ENCODE results near the gene TMIGD1. TPM values are rescaled to one million over a fixed set of nuclear protein-coding genes. Genes with fewer than 3 reads are reported as not detected.
A peak's percentile ranks its signal among the peaks of the same experiment; 100 is the strongest.

Gene TMIGD1, protein sequence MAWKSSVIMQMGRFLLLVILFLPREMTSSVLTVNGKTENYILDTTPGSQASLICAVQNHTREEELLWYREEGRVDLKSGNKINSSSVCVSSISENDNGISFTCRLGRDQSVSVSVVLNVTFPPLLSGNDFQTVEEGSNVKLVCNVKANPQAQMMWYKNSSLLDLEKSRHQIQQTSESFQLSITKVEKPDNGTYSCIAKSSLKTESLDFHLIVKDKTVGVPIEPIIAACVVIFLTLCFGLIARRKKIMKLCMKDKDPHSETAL
- polyA plus RNA-seq (ENCODE audit: insufficient read length), result 0.78 TPM
- long read RNA-seq, donor 1, result 0 reads
- long read RNA-seq, donor 2, result 0 reads
- long read RNA-seq, donor 3, result 0 reads
- long read RNA-seq, donor 4, result 0 reads
- long read RNA-seq, donor 5, result 0 reads
- long read RNA-seq, donor 6, result 0 reads
- long read RNA-seq, donor 7, partial matches to known transcripts, result 0 of 8 reads
- long read RNA-seq, donor 7, other reads (novel, unspliced or antisense), result 8 of 8 reads
- long read RNA-seq, donor 8, result 0 reads

- no peak for DNase-seq
Observed at GRCh38 chr17:30333503-30334360, at the start of gene TMIGD1. TSS of gene TMIGD1 (minus strand) at chr17:30334057. CDS start at chr17:30332133, 1,924 bp downstream.

DNA sequence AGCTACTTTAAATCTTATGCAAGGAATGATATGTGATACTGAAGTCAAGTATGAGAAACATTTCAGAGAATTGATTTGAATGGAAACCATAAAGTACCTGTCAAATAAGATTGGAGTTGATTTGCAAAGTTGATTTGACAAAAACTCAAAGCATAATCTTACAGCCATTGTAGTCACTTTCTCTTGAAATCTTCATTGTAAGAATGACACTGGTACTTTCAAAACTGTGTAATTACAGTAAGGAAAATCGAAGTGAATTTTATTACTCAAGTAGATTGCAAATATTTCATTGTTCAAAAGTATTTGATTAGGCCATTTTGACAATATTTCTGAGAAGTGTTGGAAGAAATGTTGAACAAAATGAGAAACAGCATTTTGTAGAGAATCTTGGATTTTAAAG is 48.5 kb upstream of the TMIGD1 start:
- DNase-seq, result no peak

DNA sequence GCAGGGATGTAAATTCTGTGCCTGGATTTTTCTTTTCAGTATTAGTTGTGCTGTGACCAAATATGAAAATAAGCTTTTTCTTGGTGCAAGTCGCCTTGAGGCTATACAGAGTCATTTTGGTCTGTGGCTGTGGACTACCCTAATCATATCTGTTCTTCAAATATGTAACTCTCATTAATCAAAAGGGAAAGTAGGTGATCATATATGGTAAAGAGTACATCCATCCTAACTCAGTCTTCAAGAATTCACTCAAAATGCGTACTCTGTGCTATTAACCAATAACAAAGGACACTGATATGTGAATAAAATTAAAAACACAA is 47.4 kb upstream of the TMIGD1 start:
- DNase-seq, result no peak

GRCh38 chr17:30380643-30381339 is 46.9 kb upstream of the TMIGD1 start:
- DNase-seq, result no peak

DNA sequence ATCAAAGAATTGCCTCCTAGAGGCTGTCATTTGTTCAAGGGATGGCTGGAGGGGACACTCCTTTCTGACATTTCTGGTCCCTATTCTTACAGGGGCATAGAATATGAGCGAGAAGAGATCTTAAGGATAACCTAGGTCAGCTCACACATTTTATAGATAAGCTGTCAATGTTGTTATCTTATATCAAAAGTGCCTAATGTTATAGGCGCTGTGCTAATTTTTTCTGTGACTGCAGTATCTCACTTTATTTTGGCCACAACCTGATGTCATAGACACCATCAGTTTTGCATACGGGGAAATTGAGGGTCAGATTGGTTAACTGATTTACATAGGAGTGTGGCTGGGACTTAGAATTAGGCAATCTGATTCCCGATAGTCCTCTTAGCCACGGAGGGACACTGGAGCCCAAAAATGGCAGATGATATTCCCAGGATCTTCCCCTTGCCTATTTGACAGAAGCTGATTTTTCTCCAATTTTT is 46.1 kb upstream of the TMIGD1 start:
- DNase-seq, result no peak

DNA sequence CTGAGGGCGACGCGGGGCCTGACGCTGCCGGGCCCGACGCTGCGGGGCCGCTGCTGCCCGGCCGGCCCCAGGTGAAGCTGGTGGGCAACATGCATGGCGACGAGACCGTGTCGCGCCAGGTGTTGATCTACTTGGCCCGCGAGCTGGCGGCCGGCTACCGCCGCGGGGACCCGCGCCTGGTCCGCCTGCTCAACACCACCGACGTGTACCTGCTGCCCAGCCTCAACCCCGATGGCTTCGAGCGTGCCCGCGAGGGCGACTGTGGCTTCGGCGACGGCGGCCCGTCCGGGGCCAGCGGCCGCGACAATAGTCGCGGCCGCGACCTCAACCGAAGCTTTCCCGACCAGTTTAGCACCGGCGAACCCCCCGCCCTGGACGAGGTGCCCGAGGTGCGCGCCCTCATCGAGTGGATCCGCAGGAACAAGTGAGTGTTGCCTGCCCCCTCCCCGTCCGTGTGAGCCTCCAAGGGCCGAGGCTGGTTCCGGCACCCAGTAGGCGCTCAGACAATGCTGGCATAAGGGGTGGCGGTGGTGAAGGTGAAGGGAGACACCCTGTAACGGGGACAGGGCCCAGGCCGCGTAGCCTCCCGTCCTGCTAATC is 45.5 kb upstream of the TMIGD1 start:
- DNase-seq, result no peak

DNA sequence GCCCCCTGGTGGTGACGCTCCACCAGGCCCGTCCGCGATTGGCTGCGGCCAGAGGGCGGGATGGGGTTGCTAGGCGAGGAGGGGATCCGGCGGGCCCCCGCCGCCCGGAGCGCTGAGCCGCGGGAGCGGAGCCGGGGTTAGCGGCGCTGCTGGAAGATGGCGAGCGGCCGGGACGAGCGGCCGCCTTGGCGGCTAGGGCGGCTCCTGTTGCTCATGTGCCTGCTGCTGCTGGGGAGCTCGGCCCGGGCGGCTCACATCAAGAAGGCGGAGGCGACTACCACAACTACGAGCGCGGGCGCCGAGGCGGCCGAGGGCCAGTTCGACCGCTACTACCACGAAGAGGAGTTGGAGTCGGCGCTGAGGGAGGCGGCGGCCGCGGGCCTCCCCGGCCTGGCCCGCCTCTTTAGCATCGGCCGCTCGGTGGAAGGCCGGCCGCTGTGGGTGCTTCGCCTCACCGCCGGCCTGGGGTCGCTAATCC is 45.0 kb upstream of the TMIGD1 start, which contains the start of gene CPD:
CPD (plus strand) TSS at position 103 of the 478 bp plus-strand sequence; CDS start at position 157, 54 bp downstream.
- peak; percentile 97 for DNase-seq

DNA sequence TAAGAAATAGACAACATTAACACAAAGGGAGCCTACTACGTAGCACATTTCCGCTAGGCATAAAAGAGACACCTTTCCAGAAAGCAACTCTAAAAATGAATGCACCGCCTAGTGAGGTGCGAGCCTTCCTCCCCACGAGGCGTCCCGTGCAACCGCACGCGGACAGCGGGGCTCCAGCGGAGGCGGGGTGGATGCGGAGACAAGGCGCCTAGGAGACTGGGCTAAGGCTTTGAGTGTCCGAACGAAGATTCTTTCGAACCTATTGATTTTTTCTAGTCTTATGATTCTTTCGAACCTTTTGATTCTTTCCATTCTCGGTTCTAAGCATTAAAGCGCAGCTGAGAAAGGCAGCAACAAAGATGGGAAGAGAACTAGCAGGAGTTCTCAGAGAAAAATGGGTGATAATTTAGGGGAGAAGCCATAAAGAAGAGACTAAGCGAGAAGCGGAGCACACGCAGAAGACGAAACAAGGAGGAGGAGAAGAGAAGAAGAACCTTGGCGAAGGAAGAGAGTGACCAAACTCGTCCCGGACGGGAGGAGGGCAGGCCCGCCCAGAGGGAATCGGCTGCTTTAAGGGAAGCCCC is 44.5 kb upstream of the TMIGD1 start:
- DNase-seq, result no peak

GRCh38 chr17:30377574-30378240 is 43.9 kb upstream of the TMIGD1 start:
- no peak for DNase-seq

DNA sequence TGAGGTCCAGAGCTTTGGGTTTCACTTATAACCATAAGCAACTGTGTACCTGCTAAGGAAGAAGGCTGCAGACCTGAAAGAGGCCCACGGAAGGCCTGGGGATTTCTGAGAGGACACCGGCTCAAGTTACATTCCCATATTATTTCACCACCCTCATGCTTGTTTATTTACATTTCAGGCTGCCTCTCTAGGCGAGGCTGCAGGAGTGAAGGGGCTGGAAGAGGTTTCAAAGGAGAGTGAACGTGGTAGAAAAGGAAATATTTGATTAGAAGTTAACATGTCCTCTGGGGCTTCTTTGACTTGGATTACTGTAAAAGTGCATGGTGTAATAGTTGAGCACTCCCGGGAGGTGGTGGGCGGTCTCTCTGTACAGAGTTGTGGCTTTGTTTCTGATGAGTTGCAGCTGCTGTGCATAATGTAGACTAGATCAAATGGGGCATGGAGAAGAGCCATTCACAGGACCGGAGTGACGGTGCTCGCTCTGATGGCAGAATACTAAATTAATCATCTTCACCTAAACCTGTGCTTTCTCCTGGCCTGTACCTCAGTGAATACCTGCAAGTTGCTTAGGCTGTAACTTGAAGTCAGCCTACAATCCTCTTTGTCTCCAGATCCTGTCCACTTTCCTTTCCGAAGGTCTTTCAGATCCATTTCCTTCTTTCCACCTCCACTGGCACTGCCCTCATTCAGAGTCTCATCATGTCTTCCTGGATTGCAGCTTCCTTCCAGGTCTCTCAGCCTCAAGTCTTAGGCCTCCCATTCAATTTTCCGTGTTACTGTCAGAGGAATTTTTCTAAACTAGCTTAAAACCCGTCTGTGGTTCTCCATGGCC is 43.0 kb upstream of the TMIGD1 start:
- DNase-seq, result peak; percentile 84

GRCh38 chr17:30375661-30376060 is 41.8 kb upstream of the TMIGD1 start:
- DNase-seq, result no peak

DNA sequence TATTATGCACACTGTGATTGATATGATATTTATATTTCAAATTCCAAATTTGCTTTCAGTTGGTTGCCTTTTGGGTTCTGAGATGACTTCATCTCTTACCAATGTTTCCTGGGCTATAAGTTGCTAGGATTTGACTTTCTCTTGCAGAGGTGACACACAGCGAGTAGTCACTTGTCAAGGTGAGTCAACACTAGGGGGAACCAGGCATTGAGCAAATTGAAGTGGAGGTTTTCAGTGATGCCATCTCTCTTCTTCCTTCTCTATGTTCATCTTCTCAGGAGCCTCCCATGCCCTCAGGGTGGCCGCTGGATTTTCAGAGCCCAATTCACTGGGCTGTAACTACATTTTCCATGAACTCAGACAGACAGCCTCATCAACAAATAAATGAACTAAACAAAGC is 38.9 kb upstream of the TMIGD1 start:
- no peak for DNase-seq

- no peak for DNase-seq
Observed at GRCh38 chr17:30369995-30370394, 36.1 kb upstream of the TMIGD1 start.

DNA sequence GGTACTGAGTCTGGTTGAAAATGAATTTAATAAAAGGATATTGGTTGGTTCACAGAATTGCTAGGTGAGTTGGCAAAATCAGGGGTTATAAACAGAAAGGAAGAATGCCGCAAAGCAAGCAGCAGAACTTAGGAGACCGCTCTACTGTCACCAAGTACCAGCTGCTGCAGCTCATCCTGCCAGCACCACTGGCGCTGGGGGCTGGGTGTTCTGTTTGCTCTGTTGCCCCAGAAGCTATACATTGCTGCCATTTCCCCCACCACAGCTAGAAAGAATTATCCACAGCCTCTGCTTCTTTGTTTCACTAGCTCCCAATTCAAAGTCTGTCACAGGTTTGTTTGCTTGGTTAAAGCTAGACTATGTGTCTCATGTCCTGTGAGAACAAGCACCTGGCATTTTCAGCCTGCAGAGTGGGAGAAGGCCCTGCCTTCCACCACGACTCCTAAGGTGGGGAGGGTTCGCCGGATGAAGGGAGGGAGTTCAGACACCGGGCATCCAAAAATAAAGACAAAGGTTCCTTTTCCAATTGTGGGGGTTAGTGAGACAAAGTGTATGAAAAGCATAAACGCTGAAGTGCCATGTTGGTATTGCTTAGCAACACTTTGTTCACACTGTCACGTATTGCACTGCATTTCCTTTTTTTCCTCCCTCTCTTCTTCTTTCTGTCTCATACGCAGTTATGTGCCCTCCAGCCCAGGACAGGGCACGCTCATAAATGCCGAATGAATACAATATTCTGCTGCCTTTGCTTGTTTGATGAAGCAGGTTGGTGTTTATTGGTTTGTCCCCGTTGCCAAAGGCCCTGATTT is 35.3 kb upstream of the TMIGD1 start:
- DNase-seq, result peak; percentile 34

DNA sequence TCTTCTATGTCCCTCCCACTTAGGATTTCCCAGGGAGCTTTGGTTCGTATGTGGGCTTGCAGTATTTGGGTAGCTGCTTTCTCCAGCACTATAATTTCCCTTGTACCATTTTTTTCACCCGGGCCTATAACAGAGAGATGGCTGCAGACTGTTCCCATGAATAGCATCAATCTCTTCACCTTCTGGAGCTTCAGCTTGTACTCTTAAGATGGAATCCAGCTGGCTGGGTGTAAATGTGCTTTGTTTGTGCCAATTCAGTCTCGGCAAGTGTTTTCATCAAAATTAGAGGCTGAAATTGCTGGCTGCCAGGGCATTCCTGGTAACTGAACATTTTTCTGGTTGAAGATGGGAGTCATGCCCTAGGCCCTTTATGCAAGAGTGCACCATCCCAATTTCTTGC is 32.7 kb upstream of the TMIGD1 start:
- no peak for DNase-seq

DNA sequence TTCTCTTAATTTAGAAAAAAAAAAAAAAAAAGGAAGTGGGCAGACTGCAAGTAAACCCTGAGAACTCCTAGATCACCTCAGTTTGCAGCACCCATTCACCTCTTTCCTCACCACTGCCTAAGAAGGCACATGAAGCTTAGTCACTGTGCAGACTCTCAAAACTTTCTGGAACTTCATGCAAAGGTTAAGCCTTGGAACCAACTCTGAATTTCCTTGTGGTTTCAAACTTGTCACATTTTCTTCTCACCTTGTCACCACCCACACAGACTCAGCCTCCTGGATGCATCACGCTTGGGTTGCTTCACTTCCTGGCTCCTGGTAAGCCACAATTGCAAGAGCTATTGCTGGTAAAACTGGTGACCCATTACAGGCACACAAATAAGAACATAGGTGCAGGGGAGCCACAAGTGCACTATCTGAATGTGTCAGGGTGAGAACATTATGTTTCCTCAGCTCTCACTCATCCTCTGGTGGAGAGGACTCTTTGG is 29.9 kb upstream of the TMIGD1 start:
- no peak for DNase-seq

- DNase-seq, result no peak
Observed at GRCh38 chr17:30361766-30362279, 28.0 kb upstream of the TMIGD1 start.

DNA sequence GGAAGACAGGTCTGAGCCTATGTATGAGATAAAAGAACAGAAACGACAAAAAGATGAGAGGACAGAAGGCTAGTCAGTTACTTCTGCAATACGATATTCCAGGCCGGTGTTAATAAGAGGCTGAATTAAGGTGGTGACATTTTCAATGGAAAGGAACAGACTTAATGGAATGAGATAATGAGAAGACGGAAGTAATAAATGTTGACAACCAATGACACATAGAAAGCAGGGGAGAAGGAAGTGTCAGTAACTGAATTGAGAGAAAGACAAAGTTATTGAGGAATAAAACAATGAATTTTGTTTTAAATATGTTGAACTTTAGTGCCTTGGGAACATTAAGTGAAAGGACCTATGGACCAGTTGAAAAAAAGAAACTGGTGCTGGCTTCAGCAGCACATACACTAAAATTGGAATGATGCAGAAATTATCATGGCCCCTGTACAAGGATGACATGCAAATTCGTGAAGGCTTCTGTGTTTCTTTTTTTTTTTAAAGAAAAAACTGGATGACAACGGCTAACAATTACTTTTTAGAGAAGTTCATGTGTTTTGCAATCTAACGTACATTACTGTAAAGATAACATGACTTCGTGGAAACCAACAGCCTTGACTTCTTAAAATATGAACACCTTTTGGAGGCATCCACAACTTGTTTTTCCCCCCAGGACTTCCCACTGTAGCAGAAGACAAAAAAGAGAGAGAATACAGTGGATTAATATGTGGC is 26.4 kb upstream of the TMIGD1 start:
- DNase-seq, result no peak
